HL-60/S4 treated with phorbol 12-myristate 13-acetate at 8.2 ng/mL for 4 days and 3 days (cell line): ENCODE measurements around the gene TMEM115.

Experiments
- in situ Hi-C: fragments of 300-500 bp; cut with MboI; formaldehyde crosslinking; loops from 2 replicates; pipeline ENCODE4 v1.15.0; 2022; ENCODE audit warnings: low sequenced_read_pairs

Gene TMEM115

DNA sequence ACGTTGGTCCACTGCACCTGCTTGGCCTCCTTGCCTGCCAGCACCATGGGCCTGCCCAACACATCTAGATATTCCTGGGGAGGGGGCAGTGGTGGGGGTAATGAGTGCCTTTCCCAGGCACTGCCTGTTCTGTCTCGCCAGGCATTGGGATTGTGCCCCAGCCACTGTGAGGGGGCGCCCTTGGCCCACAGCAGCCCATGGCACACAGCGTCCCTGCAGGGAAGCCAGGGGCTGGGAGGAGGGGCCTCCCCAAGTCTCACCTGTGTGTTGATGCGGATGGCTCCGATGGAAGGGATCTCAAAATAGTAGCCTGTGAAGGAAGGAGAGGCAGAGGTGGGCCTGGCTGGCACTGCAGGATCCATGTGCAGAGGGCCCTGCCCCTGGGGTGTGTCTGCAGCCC, 18.7 kb upstream of the TMEM115 start:
- in situ Hi-C loops: no loop called here

DNA sequence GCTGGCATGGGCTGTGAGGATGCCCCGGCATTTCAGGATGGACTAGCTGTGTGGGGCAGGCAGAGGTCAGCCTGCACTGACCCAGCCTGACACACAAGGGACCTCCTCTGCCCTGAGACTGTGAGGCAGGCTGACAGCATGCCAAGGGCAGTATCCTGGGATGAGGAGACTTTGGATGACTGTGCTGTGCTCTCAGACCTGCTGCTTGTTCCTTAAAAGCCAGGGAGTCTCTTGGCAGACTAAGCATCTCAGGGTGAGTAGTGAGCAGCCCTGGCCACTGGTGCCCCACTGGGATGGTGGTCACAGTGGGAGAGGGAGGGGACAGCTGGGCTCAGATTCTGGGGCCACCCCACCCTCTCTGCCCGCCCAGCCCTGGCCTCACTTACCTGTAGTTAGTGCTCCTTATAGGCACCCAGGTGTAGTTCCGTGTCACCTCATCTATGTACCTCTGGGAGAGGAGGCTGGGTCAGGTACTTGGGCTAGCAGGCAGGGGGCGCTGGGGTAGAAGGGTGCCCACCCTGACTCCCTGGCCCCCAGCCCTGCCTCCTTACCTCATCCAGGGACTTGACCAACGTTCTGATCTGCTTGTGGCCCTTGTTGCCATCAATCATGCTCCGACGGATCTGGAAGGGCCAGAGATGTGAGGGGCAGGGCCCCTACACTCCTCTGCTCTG, 16.1 kb upstream of the TMEM115 start:
- in situ Hi-C loops: no loop called here

DNA sequence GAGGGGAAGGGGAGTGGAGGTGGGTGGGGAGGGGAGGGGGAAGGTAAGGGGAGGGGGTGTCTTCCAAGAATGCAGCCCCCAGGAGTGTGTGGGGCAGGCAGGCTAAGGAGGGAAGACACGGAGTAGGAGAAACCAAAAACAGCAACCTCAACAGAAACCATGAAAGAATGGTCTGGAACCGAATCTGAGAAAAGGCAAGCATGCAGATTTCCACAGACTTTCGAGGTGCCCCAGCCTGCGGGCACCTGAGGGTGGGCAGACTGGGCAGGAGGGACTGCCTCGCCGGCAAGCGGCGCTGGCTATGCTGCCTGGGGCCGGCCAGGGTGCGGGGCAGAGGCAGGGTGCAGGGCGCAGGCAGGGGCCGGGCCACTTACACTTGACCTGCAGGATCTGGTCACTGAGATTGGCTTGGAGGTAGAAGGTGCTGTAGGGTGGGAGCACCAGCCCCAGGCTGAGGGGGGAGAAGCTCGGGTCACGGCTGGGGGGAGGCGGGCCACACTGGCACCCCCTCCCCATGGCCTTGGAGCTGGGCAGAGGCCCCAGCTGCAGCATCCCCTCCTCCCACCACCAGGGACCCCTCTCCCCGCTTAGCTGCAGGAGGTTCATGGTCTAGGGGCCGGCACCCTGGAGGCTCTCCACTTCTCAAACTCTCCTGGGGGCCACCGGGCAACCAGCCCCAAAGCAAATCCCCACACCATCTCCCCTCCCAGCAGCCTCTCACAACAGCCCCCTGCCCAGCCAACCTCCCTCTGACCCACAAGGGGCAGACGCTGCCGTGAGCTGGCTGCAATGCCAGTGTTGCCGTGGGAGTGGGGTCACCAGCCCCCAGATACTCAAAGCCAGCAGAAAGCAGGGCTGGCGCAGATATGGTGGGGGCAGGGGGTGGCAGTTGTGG, 15.3 kb upstream of the TMEM115 start:
- in situ Hi-C loops: no loop called here

DNA sequence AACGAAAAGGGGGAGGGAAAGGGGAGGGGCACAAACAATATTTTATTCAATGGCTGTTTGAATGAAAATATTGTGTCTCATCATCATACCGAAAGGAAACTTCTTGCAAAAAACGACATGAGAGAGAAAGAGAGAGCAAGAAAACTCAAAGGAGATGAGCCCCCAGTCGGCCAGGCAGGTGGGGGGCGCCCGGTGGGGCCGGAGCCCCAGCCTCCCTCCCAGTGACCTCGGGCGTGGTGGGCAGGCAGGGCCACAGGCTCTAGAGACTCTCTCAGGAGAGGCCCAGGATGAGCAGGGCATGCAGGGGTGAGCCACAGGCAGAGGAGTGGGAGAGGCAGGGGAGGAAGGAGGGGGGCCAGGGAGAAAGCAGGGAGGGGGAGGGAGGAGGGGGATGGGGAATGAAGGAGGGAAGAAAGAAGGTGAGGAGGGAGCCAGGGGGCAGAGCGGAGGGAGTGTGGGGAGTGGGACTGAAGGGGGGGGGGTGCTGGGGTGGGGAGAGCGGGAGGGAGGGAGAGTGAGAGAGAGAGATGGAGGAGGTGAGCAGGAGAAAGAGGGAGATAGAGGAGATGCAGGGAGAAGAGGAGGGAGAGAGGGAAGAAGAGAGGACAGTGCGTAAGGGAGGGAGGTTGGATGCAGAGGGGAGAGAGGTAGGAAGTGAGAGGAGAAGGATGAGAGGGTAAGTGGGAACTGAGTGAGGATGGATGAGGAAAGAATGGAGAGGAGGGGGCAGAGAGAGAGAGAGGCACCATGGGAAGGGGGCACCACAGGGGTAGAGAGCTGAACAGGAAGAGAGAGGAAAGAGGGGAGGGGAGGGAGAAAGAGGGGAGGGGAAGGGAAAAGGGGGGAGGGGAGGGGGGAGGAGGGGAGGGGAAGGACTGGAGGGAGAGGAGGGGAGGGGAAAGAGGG, 14.1 kb upstream of the TMEM115 start:
- in situ Hi-C loops: no loop called here

DNA sequence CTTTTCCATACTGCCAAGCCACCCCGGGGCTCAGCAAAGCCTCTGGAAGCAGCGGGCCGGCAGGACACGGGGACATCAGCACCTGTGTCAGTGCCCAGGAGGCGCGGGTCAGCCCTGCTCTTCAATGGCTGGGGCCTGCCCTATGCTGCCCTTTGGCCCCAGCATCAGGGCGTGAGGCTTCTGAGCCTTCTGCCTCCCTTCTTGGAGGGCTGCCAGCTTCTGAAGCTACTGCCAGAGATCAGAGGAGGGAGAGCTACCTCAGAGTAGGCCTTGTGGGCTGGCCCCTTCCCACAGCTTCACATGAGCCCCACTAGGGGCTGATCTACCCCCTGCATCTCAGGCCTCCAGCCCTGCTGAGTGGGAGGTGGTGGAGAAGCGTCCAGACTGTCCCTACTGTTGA, 13.0 kb upstream of the TMEM115 start:
- in situ Hi-C loops: no loop called here

DNA sequence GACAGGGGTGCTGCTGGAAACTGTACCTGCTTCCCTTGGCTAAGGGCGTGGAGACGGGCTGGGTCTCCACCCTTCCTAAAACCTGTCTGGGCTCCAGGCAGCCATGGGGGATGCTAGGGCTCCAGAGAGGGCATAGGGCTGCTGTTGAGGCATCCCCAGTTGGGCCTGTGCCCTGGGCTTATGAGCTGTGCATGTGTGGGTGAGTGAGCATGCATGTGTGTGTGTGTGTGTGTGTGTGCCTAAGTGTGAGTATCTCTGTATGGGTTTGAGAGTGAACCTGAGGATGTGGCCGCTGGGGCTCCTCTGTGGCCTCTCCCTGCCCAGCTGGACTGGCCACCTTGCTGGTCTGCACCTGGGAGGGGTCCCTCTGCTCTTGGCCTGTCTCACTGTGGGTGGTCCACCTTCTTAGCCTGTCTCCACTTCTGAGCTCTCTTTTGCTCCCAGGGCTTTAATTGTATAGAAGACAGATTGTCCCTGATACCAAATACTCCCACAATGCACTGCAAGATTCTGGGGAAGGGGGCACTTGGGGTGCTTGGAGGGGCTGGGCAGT, 11.9 kb upstream of the TMEM115 start:
- in situ Hi-C loops: no loop called here

DNA sequence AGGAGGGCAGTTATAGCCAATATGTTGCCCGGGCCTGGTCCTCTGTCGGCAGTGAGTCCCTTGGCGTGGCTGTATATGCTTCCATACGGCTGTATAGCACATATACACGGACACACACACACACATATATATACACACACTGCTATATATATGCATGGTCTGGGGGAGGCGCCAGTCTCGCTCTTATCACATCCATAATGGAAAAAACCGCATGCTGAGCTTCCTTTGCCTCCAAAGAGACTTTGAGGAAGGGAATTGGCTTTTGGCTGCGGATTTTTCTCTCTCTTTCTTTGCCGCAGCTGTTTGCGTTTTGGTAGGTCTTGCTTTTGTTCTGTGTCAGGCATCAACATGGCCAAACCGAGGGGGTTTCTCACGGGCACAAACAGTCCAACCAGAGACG, 11.3 kb upstream of the TMEM115 start:
- in situ Hi-C loops: no loop called here

DNA sequence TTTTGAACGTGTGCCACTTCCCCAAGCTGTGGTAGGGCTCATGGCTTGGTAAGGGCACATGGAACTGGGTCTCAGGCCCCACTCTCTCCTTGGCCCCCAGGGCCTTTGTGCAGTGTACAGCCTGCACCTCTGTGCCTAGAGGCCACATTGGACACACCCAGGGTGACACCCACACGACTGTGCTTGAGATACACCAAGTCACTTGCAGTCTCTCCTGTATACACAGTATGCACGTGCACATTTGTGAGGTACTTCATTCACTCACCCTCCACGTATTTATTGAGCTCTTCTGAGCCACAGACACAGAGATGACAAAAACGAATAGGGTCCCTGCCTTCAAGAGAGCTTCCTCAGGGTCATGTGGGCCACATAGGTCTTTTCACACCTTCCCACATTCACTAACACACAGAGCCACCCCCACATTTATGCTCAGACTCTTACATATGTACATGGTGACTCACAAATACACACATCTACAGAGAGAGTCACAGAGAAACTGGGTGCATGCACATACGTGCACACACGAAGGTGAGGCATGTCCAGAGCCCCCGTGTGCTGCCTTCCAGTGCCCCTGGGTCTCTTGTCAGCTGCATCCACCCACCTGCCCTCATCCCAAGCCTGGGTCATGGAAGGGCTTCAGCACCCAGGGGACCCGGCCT, 9.8 kb upstream of the TMEM115 start:
- in situ Hi-C loops: no loop called here

DNA sequence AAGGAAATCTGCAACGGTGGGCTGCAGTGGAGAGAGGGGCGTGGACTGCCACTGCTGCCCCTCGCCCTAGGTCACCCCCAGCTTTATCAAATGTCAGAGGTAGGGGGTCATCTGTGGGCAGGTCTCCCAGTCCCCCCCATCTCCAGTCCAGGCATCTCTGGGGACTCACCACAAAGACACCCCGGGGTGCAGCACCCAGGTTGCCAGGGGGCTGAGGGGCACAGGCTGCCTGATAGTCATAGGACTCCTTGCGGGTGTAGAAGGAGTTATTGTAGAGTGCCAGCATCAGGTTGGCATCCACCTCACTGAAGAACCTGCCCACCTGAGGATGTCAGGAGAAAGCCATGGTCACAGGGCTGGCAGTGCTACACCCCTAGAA, 6.5 kb upstream of the TMEM115 start:
- in situ Hi-C loops: no loop called here

DNA sequence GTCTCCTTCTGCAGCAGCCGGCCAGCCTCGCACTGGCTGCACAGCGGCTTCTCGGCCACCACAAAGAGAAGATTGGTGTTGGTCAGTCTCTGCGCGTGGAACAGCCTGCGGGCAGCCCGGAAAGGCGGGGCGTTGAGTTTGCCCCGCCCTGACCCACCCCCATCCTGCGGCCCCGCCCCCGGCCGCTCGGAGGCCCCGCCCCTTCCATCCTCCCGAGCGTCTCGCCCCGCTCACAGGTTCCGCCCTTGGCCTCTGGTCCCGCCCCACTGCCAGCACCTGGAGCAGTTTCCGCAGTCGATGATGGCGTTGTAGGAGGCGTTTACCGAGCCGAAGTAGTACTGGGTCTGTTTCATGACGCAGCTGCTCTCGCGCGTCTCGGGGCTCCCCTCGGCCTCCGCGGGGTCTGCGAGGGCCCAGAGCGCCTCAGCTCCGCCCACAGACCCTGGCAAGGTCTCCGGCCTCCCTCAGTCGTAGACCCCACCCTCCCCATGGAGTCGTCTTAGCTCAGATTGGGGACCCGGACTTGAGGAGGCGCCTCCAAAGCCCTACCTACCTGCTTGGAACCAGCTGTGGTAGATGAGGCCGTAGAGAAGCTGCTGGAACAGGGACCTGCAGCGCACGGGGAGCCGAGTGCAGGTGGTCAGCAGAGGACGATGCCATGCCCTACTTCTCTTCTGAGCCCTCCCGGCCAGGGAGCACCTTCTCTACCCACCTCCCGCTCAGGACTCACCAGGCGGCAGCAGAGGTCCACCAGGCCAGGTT, 5.9 kb upstream of the TMEM115 start:
- in situ Hi-C loops: no loop called here

DNA sequence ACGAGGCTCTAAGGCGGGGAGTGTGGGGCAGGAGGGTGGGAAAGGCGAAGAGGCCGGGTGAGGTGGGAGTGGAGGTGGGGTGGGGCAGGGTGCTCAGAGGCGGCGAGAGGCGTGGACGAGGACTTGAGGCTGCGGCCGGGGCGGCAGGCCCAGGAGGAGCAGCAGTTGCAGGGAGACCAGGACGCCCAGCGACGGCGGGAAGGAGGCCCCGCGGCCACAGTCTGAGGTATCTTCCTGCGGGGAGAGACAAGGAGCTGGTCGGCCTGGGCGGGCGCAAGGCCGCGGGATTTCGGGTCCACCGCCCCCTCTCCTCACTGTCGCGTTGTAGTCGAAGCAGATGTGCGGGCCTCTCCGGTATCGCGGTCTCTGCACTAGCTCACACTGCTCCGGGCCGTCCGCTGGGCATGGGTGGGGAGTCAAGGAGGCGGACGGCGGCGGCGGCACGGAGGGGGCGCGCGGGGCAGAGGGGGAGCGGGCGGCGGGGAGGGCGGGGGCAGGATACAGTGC, 5.3 kb upstream of the TMEM115 start:
- in situ Hi-C loops: no loop called here

DNA sequence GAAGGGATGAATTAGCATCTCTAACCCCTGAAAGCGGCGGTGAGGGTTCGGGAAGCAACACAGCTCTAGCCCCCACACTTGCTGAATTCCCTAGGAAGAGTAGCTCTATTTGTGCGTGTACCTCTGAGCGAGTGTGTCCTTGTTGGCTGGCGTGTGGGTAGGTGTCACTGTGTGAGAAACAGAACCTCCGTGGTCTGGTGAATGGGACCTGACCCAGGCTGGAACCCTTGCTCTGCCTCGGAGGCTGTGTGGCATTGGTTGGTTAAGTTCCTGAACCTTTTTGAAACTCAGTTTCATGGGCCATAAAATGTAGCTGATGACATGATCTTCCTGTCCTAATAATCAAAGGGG, 414 bp upstream of the TMEM115 start:
- in situ Hi-C loops: no loop called here

DNA sequence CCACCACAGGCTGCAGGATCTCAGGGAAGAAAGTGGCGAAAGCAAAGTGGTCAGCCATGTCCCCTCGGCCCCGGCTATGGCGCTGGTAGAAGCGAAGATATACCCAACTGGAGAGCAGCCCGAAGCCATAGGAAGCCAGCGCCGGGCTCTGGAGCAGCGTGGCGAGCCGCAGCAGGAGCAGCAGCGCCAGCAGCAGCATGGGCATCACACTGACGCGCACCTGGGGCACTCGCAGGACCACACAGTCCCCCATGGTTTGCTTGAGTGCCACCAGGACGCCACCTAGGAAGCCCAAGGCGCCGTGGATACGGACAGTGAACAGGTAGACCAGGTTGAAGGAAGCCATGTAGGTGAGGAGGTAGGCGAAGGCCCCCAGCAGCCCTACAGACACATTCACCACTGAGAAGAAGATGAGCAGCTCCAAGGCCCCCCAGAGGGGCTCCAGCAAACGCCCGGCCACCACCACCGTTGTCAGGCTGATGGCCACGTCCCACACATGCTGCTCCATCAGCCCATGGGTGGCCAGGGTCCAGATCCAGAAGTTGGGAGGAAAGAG, 888 bp downstream of the TMEM115 start:
- in situ Hi-C loops: no loop called here

DNA sequence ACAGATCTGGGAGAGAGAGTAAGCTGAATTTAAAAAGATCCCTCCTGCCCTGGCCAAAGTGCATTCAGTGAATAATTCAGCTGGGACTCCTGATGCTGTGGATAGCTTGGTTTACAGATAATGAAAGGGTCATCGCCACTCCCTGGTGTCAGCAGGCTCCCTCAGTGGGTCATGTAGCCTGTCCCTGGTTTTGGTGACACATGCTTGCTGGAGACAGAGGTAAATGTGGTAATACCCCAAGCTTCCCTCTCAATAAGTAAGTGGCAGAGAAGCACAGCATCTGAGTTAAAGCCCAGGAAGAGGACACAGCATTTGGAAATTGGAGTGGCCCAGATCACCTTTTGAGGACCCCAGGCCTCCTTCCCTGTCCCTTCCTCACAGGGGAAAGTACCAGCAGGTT, 1.8 kb downstream of the TMEM115 start:
- in situ Hi-C loops: no loop called here

DNA sequence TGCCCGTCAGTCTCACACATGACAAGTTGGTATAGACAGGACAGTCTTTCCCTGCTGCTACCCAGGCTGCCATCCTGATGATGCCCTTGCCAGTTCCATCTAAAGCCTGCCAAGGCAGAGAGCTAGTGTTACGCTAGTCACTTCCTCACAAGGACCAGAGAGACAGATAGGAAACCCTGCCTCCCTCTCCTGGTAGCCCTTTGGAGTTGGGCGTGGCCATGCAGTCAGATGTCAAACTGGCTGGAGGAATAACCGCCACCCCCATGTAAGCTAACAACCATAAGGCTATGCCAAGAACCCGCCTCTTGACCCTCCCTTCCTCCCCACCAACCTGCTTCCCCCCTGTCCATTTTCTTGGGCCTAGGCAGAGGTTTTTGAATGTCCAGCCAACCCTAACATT, 2.8 kb downstream of the TMEM115 start:
- in situ Hi-C loops: no loop called here

DNA sequence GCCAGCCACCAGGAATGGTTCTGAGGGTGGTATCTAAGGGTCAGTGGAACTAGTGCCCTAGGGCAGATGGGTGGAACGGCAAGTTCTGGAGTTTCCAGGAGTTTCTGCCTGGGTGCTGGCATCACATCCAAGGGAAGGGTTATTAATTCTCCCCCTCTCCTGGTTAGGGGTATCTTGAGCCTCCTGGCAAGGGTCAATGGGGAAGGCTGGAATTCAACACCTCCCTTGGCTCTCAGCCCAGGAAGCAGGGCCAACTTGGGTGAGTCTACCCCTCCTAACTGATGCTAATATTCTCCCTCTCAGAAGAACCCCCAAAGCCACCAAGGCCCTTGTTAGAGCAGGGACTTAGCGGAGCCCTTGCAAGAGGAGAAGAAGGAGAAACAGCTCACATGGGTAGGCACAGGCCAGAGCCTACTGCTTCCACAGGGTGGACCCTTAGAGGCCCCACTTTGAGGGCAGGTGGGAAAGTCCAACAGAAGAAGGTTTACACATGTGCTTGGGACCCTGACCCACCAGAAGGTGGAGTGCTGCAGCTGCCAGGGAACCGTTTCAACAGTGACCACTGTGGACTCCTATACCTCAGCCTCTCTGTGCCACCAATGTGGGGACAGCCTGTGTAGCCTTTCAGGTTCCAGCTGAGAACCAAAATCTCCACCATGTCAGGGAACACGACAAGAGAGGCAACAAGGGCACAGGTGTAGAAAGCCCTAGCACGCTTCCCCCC, 3.3 kb downstream of the TMEM115 start:
- in situ Hi-C loops: no loop called here

DNA sequence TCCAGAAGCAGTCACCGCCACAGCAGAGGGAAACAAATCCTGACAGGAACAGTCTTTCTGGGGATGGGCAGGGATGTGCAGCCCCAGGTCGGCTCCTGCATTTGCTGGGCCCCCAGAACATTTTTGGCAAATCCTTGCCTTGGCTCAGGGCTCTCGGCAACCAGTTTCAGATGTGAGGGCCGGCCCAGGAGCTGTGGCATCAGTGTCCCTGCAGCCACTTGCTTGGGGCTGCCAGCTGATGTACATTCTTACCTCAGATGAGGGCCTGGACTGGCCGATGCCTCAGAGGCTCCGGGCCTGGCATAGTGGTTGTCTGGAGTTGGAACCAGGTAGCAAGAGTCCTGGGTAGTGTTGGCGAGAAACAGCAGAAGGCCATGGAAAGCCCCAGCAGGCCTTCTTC, 4.5 kb downstream of the TMEM115 start:
- in situ Hi-C loops: no loop called here

DNA sequence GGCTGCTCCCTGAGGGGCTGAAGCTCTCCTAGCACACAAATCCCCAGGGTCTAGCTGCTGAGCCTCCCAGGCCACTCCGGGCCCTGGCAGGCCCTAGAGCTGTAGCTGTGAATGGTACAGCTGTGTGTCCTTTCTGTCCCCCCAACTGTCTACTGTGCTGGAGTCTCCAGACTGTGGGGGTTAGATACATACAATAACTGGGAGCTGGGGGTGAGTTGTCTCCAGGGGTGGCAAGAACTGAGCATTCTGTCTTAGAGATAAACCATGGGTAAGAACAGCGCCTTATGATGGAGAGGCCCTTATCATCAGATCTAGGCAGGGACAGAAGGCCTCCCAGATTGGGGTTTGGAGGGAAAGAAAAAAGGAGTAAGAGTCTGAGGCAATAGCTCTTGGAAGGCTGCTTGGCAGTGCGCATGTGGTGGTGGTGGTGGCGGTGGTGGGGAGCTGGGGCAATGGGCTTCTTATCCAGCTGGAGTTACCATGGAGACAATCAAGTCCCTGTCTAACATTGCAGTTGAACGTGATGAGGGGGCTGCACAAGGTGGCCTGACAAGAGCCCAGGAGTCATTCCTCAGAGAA, 5.0 kb downstream of the TMEM115 start:
- in situ Hi-C loops: no loop called here
